8988T (cell line): Measurements from ENCODE around the gene BRSK2.
"Not testable (repeated sequence)": the region's sequence is repeated elsewhere in the genome, so short reads cannot be mapped to it uniquely, and the experiment has no call there.

ENCODE experiments used
- DNase-seq: peaks from one replicate; pipeline ENCODE4 v3.0.0; 2011

Gene BRSK2

GRCh38 chr11:1397146-1397861 is 7.6 kb downstream of the BRSK2 start:
- DNase-seq: no peak

- no peak for DNase-seq
Observed at GRCh38 chr11:1397862-1398527, 8.3 kb downstream of the BRSK2 start.

GRCh38 chr11:1398528-1399235 is 8.9 kb downstream of the BRSK2 start:
- no peak for DNase-seq

GRCh38 chr11:1399386-1400316 is 9.9 kb downstream of the BRSK2 start:
- DNase-seq: no peak

- no peak for DNase-seq
Observed at GRCh38 chr11:1400317-1401170, 10.8 kb downstream of the BRSK2 start.

GRCh38 chr11:1401171-1401445 is 11.4 kb downstream of the BRSK2 start:
- DNase-seq: no peak

GRCh38 chr11:1401656-1402221 is 12.0 kb downstream of the BRSK2 start:
- DNase-seq: peak; percentile 79

- peak; percentile 70 for DNase-seq
Observed at GRCh38 chr11:1402355-1403077, 12.8 kb downstream of the BRSK2 start.

GRCh38 chr11:1403078-1403620 is 13.4 kb downstream of the BRSK2 start:
- DNase-seq: no peak

- DNase-seq: peak; percentile 37
Observed at GRCh38 chr11:1403721-1404460, 14.2 kb downstream of the BRSK2 start.

- DNase-seq: no peak
Observed at GRCh38 chr11:1404461-1405185, 14.9 kb downstream of the BRSK2 start.

- peak; percentile 33 for DNase-seq
Observed at GRCh38 chr11:1405186-1406020, 15.7 kb downstream of the BRSK2 start.

- DNase-seq: peak; percentile 50
Observed at GRCh38 chr11:1406571-1407485, 17.1 kb downstream of the BRSK2 start.

- peak; percentile 47 for DNase-seq
Observed at GRCh38 chr11:1407668-1408067, 17.9 kb downstream of the BRSK2 start.

GRCh38 chr11:1408346-1408745 is 18.6 kb downstream of the BRSK2 start:
- no peak for DNase-seq

- peak; percentile 39 for DNase-seq
Observed at GRCh38 chr11:1409108-1409851, 19.5 kb downstream of the BRSK2 start.

GRCh38 chr11:1409852-1410125 is 20.1 kb downstream of the BRSK2 start:
- not testable (repeated sequence) for DNase-seq
